Measurements from ENCODE around the gene CTNNBL1.

DNA sequence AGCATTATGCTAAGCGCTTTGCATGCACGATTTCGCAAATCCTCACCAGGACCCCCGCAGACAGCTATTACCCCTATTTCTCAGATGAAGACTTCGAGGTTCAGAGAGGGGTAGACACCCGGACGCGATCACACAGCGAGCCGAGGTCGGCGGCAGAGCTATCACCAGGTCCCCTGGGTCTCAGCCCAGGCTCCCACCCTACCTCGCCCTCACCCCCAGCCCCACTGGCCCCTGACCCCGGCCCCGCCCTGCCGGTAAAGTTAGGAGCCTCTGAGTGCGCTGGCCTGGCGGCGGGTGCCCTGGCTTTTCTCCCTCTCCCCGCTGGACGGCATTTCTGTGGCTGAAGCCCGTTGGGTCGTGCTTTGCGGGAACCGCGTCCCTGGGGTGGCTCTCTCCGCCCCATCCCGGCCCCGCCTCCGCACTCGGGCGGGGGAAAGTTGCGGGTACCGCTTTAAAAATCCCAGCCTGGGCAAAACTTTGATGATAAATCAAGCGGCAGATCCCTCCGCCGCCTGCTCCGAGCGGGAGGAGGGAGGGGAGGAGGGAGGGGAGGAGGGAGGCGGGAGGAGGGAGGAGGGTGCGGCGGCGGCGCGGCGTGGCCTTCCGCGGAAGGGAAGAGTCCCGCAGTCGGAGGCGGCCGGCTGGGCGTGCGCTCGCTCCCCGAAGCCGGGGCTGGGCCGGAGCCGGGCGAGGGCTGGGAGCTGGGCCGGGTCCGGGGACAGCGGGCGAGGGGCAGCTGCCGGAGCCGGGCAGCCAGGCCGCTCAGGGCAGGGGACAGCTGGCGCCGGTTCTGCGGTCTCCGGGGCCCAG is 208.9 kb downstream of the CTNNBL1 start, which contains the start of gene VSTM2L:
- TF ChIP-seq, protein P1, sequence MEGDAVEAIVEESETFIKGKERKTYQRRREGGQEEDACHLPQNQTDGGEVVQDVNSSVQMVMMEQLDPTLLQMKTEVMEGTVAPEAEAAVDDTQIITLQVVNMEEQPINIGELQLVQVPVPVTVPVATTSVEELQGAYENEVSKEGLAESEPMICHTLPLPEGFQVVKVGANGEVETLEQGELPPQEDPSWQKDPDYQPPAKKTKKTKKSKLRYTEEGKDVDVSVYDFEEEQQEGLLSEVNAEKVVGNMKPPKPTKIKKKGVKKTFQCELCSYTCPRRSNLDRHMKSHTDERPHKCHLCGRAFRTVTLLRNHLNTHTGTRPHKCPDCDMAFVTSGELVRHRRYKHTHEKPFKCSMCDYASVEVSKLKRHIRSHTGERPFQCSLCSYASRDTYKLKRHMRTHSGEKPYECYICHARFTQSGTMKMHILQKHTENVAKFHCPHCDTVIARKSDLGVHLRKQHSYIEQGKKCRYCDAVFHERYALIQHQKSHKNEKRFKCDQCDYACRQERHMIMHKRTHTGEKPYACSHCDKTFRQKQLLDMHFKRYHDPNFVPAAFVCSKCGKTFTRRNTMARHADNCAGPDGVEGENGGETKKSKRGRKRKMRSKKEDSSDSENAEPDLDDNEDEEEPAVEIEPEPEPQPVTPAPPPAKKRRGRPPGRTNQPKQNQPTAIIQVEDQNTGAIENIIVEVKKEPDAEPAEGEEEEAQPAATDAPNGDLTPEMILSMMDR (IDR thresholded peaks at IDR 0.05), result no peak
- TF ChIP-seq EP300 (IDR thresholded peaks at IDR 0.05), result no peak
- no peak for TF ChIP-seq POLR2AphosphoS5 (IDR thresholded peaks at IDR 0.05)
- TF ChIP-seq POLR2A (IDR thresholded peaks at IDR 0.05), result no peak

Measured in stomach (tissue), 4 donors.